NB4 (cell line): Measurements from ENCODE around the gene RMI2.

Experiments
- DNase-seq: peaks from one replicate; pipeline ENCODE4 v3.0.0; 2010; ENCODE audit warnings: low read depth
- H3K4me3 ChIP-seq: one replicate; pipeline ENCODE4 v1.5.1; 2011; ENCODE audit warnings: mild to moderate bottlenecking, low read depth, low read length, moderate library complexity
- MYC ChIP-seq: IDR thresholded peaks from 2 replicates; pipeline ENCODE4 v1.6.1; 2011; ENCODE audit warnings: low read depth, low read length
- POLR2A ChIP-seq: IDR thresholded peaks from 2 replicates; pipeline ENCODE4 v1.6.1; 2011; ENCODE audit warnings: mild to moderate bottlenecking; ENCODE audit not compliant: insufficient read length; ENCODE audit errors: extremely low read depth
- TF ChIP-seq, protein P1 (sequence below): IDR thresholded peaks from 2 replicates; pipeline ENCODE4 v1.6.1; 2011; ENCODE audit warnings: low read depth, low read length
- TF ChIP-seq, protein P2 (sequence below): IDR thresholded peaks from one replicate; pipeline ENCODE4 v1.5.1; 2012; ENCODE audit warnings: low read depth, low read length

Gene RMI2

DNA sequence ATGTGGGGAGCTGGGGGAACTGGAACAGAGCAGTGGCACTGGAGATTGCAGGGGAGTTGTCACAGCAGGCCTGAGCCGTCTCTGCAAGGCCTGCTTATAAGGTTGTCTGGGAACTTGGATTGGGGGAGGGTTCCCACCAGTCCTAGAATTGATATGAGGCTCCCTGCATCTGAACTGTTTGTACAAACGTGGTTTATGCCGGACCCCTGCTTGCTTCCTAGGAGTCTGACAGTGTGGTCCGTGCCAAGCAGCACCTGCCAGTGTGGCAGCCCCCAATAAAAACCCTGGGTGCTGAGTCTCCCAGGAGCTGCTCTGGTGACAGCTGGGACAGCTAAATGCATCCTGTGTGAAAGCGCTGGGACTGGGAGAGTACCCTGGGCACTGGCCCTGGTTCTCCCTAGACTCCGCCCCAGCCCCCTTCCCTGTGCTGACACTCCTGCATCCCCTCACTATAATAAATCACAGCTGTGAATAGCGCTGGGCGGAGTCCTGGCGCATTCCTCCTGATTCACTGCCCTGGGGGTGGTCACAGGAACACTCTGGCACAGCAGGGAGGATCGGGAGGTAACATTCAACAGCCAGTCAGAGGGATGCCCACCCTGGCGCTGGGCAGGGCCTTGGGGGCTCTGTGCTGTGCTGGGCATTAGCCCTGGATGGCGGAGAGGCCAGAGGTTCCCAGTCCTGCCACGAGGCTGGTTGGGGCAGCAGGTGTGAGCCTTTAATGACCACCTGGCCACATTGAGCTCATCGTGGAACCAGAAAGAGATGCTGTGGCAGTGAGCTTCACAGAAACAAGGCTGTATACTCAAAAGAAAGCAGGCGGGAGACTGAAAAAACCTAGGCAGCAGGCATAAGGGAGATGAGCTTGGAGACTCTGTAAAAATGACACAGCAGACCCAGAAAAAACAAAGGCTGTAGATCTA lies 45.6 kb downstream of the RMI2 start:
- H3K4me3 ChIP-seq = no peak overlapping the region
- TF ChIP-seq MYC (no peak), POLR2A (no peak)
- TF ChIP-seq, protein P1, sequence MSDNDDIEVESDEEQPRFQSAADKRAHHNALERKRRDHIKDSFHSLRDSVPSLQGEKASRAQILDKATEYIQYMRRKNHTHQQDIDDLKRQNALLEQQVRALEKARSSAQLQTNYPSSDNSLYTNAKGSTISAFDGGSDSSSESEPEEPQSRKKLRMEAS = no peak
- TF ChIP-seq, protein P2, sequence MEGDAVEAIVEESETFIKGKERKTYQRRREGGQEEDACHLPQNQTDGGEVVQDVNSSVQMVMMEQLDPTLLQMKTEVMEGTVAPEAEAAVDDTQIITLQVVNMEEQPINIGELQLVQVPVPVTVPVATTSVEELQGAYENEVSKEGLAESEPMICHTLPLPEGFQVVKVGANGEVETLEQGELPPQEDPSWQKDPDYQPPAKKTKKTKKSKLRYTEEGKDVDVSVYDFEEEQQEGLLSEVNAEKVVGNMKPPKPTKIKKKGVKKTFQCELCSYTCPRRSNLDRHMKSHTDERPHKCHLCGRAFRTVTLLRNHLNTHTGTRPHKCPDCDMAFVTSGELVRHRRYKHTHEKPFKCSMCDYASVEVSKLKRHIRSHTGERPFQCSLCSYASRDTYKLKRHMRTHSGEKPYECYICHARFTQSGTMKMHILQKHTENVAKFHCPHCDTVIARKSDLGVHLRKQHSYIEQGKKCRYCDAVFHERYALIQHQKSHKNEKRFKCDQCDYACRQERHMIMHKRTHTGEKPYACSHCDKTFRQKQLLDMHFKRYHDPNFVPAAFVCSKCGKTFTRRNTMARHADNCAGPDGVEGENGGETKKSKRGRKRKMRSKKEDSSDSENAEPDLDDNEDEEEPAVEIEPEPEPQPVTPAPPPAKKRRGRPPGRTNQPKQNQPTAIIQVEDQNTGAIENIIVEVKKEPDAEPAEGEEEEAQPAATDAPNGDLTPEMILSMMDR = no peak
- DNase-seq = no peak

DNA sequence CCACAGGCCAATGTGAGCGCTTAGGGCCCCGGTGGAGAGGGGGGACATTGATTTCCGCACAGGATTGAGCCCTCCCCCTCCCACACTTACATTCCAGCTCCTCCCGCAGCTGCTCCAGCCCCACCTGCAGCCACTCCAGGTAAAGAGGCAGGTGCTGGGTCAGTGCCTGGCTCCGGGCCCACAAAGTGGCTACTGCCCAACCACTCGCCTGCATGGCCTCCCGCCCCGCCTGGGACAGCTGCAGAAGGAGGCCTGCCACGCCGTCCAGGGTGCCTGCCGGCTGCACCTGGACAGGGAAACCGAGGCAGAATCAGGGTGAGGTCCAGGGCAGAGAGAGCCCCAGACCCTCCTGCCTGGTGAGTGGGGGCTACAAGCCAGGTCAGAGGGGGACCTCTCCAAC lies 46.3 kb downstream of the RMI2 start:
- no peak for TF ChIP-seq POLR2A
- TF ChIP-seq, protein P1 = no peak
- TF ChIP-seq, protein P2 = no peak
- no peak for TF ChIP-seq MYC
- no peak overlapping the region for H3K4me3 ChIP-seq
- no peak for DNase-seq

DNA sequence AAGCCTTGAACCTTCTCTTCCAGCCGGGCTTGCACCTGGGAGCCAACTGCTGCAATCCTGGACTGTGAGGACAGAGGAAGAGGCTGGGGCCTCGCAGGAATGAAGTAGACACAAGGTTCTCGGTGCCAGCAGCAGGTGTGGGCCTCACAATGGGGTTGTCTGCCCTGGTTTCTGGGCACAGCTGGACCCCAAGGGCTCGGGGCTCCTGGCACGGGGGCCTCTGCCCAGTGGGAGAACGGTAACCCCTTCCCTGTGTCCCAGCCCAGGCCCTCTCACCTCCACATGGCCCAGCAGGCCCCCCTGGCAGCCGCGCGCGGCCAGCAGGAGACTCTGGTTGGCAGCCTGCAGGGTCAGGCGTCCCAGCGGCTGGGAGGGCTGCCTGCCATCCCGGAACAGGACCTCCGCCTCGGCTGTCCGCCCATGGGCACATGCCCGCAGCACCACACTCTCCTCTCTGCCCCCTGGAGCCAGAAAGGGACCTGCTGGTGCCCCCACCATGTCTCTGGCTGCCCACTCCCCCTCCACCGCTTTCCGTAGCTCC lies 46.9 kb downstream of the RMI2 start:
- no peak overlapping the region for H3K4me3 ChIP-seq

DNA sequence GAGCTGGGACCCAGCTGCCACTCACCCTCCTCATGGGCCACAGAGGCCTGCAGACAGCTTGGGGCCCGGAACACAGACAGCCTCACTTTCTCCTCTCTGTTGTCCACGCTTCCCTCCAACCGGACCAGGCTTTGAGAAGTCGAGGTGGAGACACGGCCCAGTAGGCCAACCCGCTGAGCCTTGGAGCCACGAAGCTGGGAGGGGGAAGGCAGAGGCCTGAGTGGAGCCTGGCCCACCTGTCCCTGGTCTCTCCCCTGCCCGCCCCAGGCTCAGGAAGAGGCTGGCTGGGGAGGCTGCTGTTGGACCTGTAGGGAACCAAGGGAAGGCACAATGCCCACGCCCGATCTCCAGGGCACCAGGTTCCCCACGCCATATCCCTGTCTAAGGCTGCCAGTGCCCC lies 48.1 kb downstream of the RMI2 start:
- H3K4me3 ChIP-seq = no peak overlapping the region
- no peak for DNase-seq
- TF ChIP-seq, protein P2 = no peak
- TF ChIP-seq MYC = no peak
- TF ChIP-seq, protein P1 = no peak
- TF ChIP-seq POLR2A = no peak

More for the DNA sequence above, 46.9 kb downstream of the RMI2 start:
- TF ChIP-seq, protein P2 = no peak
- TF ChIP-seq, protein P1 = no peak
- TF ChIP-seq POLR2A (no peak), MYC (no peak)
- DNase-seq = no peak

DNA sequence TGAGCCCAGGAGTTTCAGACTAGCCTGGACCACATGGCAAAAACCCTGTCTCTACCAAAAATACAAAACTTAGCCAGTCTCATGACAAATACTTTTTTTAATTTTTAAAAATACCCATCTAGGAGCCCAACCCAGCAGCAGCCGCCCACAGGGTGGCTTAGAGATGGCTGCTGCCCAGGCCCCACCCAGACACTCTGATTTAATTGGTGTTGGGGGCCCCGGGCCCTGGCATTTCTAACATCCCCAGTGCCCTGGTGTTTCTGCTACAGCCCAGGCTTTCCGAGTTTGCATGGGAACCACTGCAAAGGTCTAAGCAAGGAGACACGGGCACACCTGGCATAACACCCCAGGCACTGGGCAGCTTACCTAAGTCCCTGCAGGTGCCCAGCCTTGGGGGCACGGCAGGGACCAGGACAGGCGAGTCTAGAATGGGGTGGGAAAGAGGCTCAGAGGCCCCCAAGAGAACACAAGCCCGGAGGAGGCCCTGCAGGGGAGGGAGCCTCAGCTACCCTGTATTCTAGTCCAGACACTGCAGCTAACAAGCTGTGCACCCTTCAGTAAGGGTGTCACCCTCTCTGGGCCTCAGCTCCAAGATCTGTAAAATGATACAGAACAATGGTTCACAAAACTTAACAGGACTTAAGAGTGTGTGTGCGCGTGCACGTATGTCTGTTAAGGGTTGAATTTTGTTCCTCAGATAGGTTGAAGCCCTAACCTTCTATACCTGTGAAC lies 48.8 kb downstream of the RMI2 start:
- no peak for DNase-seq
- no peak overlapping the region for H3K4me3 ChIP-seq
- TF ChIP-seq, protein P2 = no peak
- TF ChIP-seq, protein P1 = no peak
- TF ChIP-seq POLR2A (no peak), MYC (no peak)
